Loucy (cell line): ENCODE data around the gene LYRM2.

ENCODE experiments used
- H2AFZ ChIP-seq: fragments of 200-600 bp; sonication (generic); 2 replicates; pipeline ENCODE4 v1.6.0; 2016; ENCODE audit warnings: antibody characterized with exemption, mild to moderate bottlenecking, low read length, moderate library complexity
- H3F3A ChIP-seq: fragments of 200-600 bp; 2 replicates; pipeline ENCODE4 v1.6.0; 2016; ENCODE audit warnings: antibody characterized with exemption, low read depth, mild to moderate bottlenecking
- H3K27me3 ChIP-seq: fragments of 200-600 bp; sonication (generic); 2 replicates; pipeline ENCODE4 v1.6.1; 2014; ENCODE audit warnings: low read length, mild to moderate bottlenecking; ENCODE audit not compliant: insufficient read depth, poor library complexity, severe bottlenecking
- H3K36me3 ChIP-seq: fragments of 200-600 bp; sonication (generic); 2 replicates; pipeline ENCODE4 v1.6.1; 2016; ENCODE audit warnings: low read length; ENCODE audit not compliant: insufficient read depth
- H3K4me1 ChIP-seq: fragments of 200-600 bp; sonication (generic); 2 replicates; pipeline ENCODE4 v1.5.1; 2014; ENCODE audit warnings: low read length, mild to moderate bottlenecking; ENCODE audit not compliant: insufficient read depth, poor library complexity, severe bottlenecking
- H3K4me2 ChIP-seq: fragments of 200-600 bp; sonication (generic); 2 replicates; pipeline ENCODE4 v1.6.0; 2014; ENCODE audit warnings: antibody characterized with exemption, low read length, low read depth, mild to moderate bottlenecking; ENCODE audit not compliant: poor library complexity, severe bottlenecking
- H3K4me3 ChIP-seq: fragments of 200-600 bp; sonication (generic); 2 replicates; pipeline ENCODE4 v1.5.1; 2014; ENCODE audit warnings: low read length, mild to moderate bottlenecking, mixed read lengths; ENCODE audit not compliant: poor library complexity, severe bottlenecking
- H3K79me2 ChIP-seq: fragments of 200-600 bp; sonication (generic); 2 replicates; pipeline ENCODE4 v1.6.1; 2014; ENCODE audit warnings: low read length; ENCODE audit not compliant: insufficient read depth
- H3K9ac ChIP-seq: fragments of 200-600 bp; sonication (generic); 2 replicates; pipeline ENCODE4 v1.6.0; 2014; ENCODE audit warnings: mild to moderate bottlenecking, low read depth, low read length, moderate library complexity; ENCODE audit not compliant: poor library complexity, severe bottlenecking
- H3K9me2 ChIP-seq: fragments of 200-600 bp; sonication (generic); replicated peaks from 2 replicates; pipeline ENCODE4 v1.6.1; 2016; ENCODE audit warnings: low read depth, low read length, mixed read lengths
- H3K9me3 ChIP-seq: fragments of 200-600 bp; sonication (generic); 2 replicates; pipeline ENCODE4 v1.6.1; 2014; ENCODE audit warnings: mild to moderate bottlenecking, antibody characterized with exemption, low read length, low read depth; ENCODE audit not compliant: insufficient read depth
- H4K20me1 ChIP-seq: fragments of 200-600 bp; sonication (generic); 2 replicates; pipeline ENCODE4 v1.6.0; 2014; ENCODE audit warnings: antibody characterized with exemption, low read length, mild to moderate bottlenecking; ENCODE audit not compliant: insufficient read depth, poor library complexity, severe bottlenecking
- CTCF ChIP-seq: fragments of 200-600 bp; sonication (generic); conservative IDR thresholded peaks from 2 replicates; pipeline ENCODE4 v1.5.1; 2014; ENCODE audit warnings: mild to moderate bottlenecking, antibody characterized with exemption, low read length
- EZH2phosphoT487 ChIP-seq: fragments of 200-600 bp; IDR thresholded peaks from 2 replicates; pipeline ENCODE4 v1.6.1; 2018; ENCODE audit warnings: antibody characterized with exemption, mild to moderate bottlenecking, moderate library complexity, borderline replicate concordance

Gene LYRM2

GRCh38 chr6:89585154-89585553, 53.4 kb downstream of the LYRM2 start:
- H3K4me3 ChIP-seq = no peak overlapping the region
- no peaks in the 10 kb centered on the region for H4K20me1 ChIP-seq
- no peak overlapping the region for H2AFZ ChIP-seq
- H3K4me1 ChIP-seq = peaks cover 17% of the 10 kb centered on the region
- H3K9me3 ChIP-seq = no peaks in the 10 kb centered on the region
- TF ChIP-seq CTCF (no peak), EZH2phosphoT487 (no peak)
- no peak overlapping the region for H3K9ac ChIP-seq
- H3K27me3 ChIP-seq = no peaks in the 10 kb centered on the region
- no peaks in the 10 kb centered on the region for H3K79me2 ChIP-seq
- no peaks in the 10 kb centered on the region for H3K9me2 ChIP-seq
- H3K4me2 ChIP-seq = no peak overlapping the region
- H3K36me3 ChIP-seq = no peaks in the 10 kb centered on the region
- H3F3A ChIP-seq = no peaks in the 10 kb centered on the region

- TF ChIP-seq CTCF (no peak), EZH2phosphoT487 (no peak)
- Histone ChIP-seq H3K9ac (no peak overlapping the region), H3K36me3 (no peaks in the 10 kb centered on the region), H3K4me2 (no peak overlapping the region), H3K79me2 (no peaks in the 10 kb centered on the region), H3K27me3 (no peaks in the 10 kb centered on the region), H3K9me2 (no peaks in the 10 kb centered on the region), H2AFZ (no peak overlapping the region), H3F3A (no peaks in the 10 kb centered on the region), H3K4me1 (peaks cover 11% of the 10 kb centered on the region), H4K20me1 (no peaks in the 10 kb centered on the region), H3K9me3 (no peaks in the 10 kb centered on the region), H3K4me3 (no peak overlapping the region)
Observed at GRCh38 chr6:89584539-89584938, 54.0 kb downstream of the LYRM2 start.

GRCh38 chr6:89583559-89583958, 55.0 kb downstream of the LYRM2 start:
- TF ChIP-seq EZH2phosphoT487 (no peak), CTCF (peak; percentile 46)
- H3K9ac ChIP-seq = no peak overlapping the region
- H4K20me1 ChIP-seq = no peaks in the 10 kb centered on the region
- no peaks in the 10 kb centered on the region for H3K36me3 ChIP-seq
- H3K9me2 ChIP-seq = no peaks in the 10 kb centered on the region
- H3K9me3 ChIP-seq = no peaks in the 10 kb centered on the region
- H3F3A ChIP-seq = no peaks in the 10 kb centered on the region
- no peak overlapping the region for H3K4me2 ChIP-seq
- H2AFZ ChIP-seq = no peak overlapping the region
- H3K27me3 ChIP-seq = no peaks in the 10 kb centered on the region
- peaks cover 10% of the 10 kb centered on the region for H3K4me1 ChIP-seq
- no peaks in the 10 kb centered on the region for H3K79me2 ChIP-seq
- no peak overlapping the region for H3K4me3 ChIP-seq
